WERI-Rb-1 (cell line): ENCODE results near the gene CD99.
"Not testable (repeated sequence)": the region's sequence is repeated elsewhere in the genome, so short reads cannot be mapped to it uniquely, and the experiment has no call there.

ENCODE experiments used
- DNase-seq: peaks from one replicate; pipeline ENCODE4 v3.0.0-alpha.2; 2020
- H3K27ac ChIP-seq: fragments of 250-450 bp; sonication (Bioruptor Pico); 2 replicates; pipeline ENCODE4 v1.5.1; 2020; ENCODE audit warnings: mild to moderate bottlenecking, moderate library complexity
- H3K27me3 ChIP-seq: fragments of 250-450 bp; sonication (Bioruptor Pico); 2 replicates; pipeline ENCODE4 v1.5.1; 2021; ENCODE audit warnings: mild to moderate bottlenecking, low read depth, moderate library complexity; ENCODE audit not compliant: insufficient read depth, severe bottlenecking
- H3K36me3 ChIP-seq: fragments of 250-450 bp; sonication (Bioruptor Pico); 2 replicates; pipeline ENCODE4 v1.5.1; 2020; ENCODE audit warnings: mild to moderate bottlenecking, moderate library complexity
- H3K4me3 ChIP-seq: 2 replicates; pipeline ENCODE4 v1.5.1; 2011; ENCODE audit warnings: low read depth, mild to moderate bottlenecking, control low read depth, low read length
- H3K9me3 ChIP-seq: fragments of 250-450 bp; sonication (Bioruptor Pico); 2 replicates; pipeline ENCODE4 v1.5.1; 2021; ENCODE audit warnings: mild to moderate bottlenecking, moderate library complexity; ENCODE audit not compliant: severe bottlenecking
- CTCF ChIP-seq: IDR thresholded peaks from 2 replicates; pipeline ENCODE4 v1.5.1; 2011; ENCODE audit warnings: low read depth, mild to moderate bottlenecking, control low read depth, inconsistent platforms, low read length

The CD99 gene

GRCh38 chrX:2715066-2715600 is 24.0 kb downstream of the CD99 start:
- Histone ChIP-seq H3K36me3 (peaks cover 18% of the 10 kb centered on the region), H3K4me3 (no peak overlapping the region), H3K9me3 (no peaks in the 10 kb centered on the region), H3K27ac (no peak overlapping the region), H3K27me3 (no peaks in the 10 kb centered on the region)
- no peak for TF ChIP-seq CTCF
- DNase-seq: no peak

- Histone ChIP-seq H3K4me3 (no peak overlapping the region), H3K9me3 (no peaks in the 10 kb centered on the region), H3K27ac (no peak overlapping the region), H3K36me3 (peaks cover 21% of the 10 kb centered on the region), H3K27me3 (no peaks in the 10 kb centered on the region)
- no peak for TF ChIP-seq CTCF
- DNase-seq: no peak
Observed at GRCh38 chrX:2717312-2717711, 26.2 kb downstream of the CD99 start.

GRCh38 chrX:2718821-2719220 is 27.7 kb downstream of the CD99 start:
- Histone ChIP-seq H3K4me3 (no peak overlapping the region), H3K9me3 (no peaks in the 10 kb centered on the region), H3K27me3 (no peaks in the 10 kb centered on the region), H3K36me3 (peaks cover 28% of the 10 kb centered on the region), H3K27ac (no peak overlapping the region)
- no peak for DNase-seq
- no peak for TF ChIP-seq CTCF

- Histone ChIP-seq H3K27me3 (no peaks in the 10 kb centered on the region), H3K27ac (no peak overlapping the region), H3K36me3 (peaks cover 25% of the 10 kb centered on the region), H3K9me3 (no peaks in the 10 kb centered on the region), H3K4me3 (no peak overlapping the region)
- no peak for DNase-seq
- TF ChIP-seq CTCF: no peak
Observed at GRCh38 chrX:2719774-2720447, 28.8 kb downstream of the CD99 start.

- Histone ChIP-seq H3K27ac (no peak overlapping the region), H3K36me3 (peaks cover 30% of the 10 kb centered on the region), H3K9me3 (no peaks in the 10 kb centered on the region), H3K4me3 (no peak overlapping the region), H3K27me3 (no peaks in the 10 kb centered on the region)
- no peak for TF ChIP-seq CTCF
- no peak for DNase-seq
Observed at GRCh38 chrX:2723286-2723879, 32.3 kb downstream of the CD99 start.

GRCh38 chrX:2727264-2727663 is 36.2 kb downstream of the CD99 start:
- peaks cover 32% of the 10 kb centered on the region for H3K36me3 ChIP-seq
- DNase-seq, H3K27me3 ChIP-seq, H3K9me3 ChIP-seq, H3K27ac ChIP-seq, H3K4me3 ChIP-seq: not testable (repeated sequence)
